Measurements from ENCODE around the gene CLIP2. TPM values are rescaled to one million over a fixed set of nuclear protein-coding genes. Genes with fewer than 3 reads are reported as not detected.

CLIP2 gene
- total RNA-seq, 1 donor from 2014 or later: 61.7 TPM

- Mint-ChIP-seq H3K4me1 (no peaks in the 10 kb centered on the region), H3K9me3 (no peaks in the 10 kb centered on the region), H3K36me3 (ENCODE audit: low read depth) (peaks cover 33% of the 10 kb centered on the region), H3K27me3 (no peaks in the 10 kb centered on the region), H3K27ac (no peak overlapping the region), H3K4me3 (no peak overlapping the region)
- DNase-seq: no peak
- intact Hi-C loops (cut with micrococcal nuclease): loop anchor here (10.0 kb wide), 1 partner anchor 129 kb away; no protein-coding TSS in a partner anchor
- ATAC-seq (ENCODE audit: low read depth): no peak
- TF ChIP-seq CTCF (IDR thresholded peaks at IDR 0.05): no peak
- ChIA-PET CTCF (interaction anchor here (1.4 to 5.5 kb wide), 2 partner anchors 197 to 198 kb away, joined by 5 to 133 read pairs; partner anchors contain the start of gene LAT2), POLR2A (interaction anchor here (1.6 kb wide), 1 partner anchor 198 kb away, joined by 7 read pairs; no protein-coding TSS in a partner anchor)
These were observed 114.5 kb downstream of the CLIP2 start for GRCh38 chr7:74403521-74404387.

- no peaks in the 10 kb centered on the region for H3K27me3 Mint-ChIP-seq
- no peaks in the 10 kb centered on the region for H3K9me3 Mint-ChIP-seq
- H3K4me3 Mint-ChIP-seq: no peak overlapping the region
- TF ChIP-seq CTCF (IDR thresholded peaks at IDR 0.05): no peak
- peaks cover 33% of the 10 kb centered on the region for H3K36me3 Mint-ChIP-seq (ENCODE audit: low read depth)
- H3K4me1 Mint-ChIP-seq: no peaks in the 10 kb centered on the region
- H3K27ac Mint-ChIP-seq: no peak overlapping the region
- ChIA-PET CTCF (interaction anchor here (0.6 to 1.4 kb wide), 2 partner anchors 198 to 336 kb away, joined by 3 to 5 read pairs; no protein-coding TSS in a partner anchor), POLR2A (no interaction called here)
- intact Hi-C loops (cut with micrococcal nuclease): loop anchor here (10.0 kb wide), 1 partner anchor 130 kb away; no protein-coding TSS in a partner anchor
- DNase-seq: no peak
- ATAC-seq (ENCODE audit: low read depth): no peak
These were observed 115.1 kb downstream of the CLIP2 start for GRCh38 chr7:74404388-74404700.

- no peak overlapping the region for H3K27ac Mint-ChIP-seq
- ChIA-PET CTCF (interaction anchor here (0.6 to 1.4 kb wide), 2 partner anchors 198 to 336 kb away, joined by 3 to 5 read pairs; no protein-coding TSS in a partner anchor), POLR2A (no interaction called here)
- H3K27me3 Mint-ChIP-seq: no peaks in the 10 kb centered on the region
- ATAC-seq (ENCODE audit: low read depth) (no peak), DNase-seq (no peak)
- H3K4me3 Mint-ChIP-seq: no peak overlapping the region
- intact Hi-C loops (cut with micrococcal nuclease): loop anchor here (10.0 kb wide), 1 partner anchor 130 kb away; no protein-coding TSS in a partner anchor
- H3K4me1 Mint-ChIP-seq: no peaks in the 10 kb centered on the region
- no peak for TF ChIP-seq CTCF (IDR thresholded peaks at IDR 0.05)
- peaks cover 33% of the 10 kb centered on the region for H3K36me3 Mint-ChIP-seq (ENCODE audit: low read depth)
- H3K9me3 Mint-ChIP-seq: no peaks in the 10 kb centered on the region
These were observed 115.5 kb downstream of the CLIP2 start for GRCh38 chr7:74404741-74405140.

- no peak overlapping the region for H3K27ac Mint-ChIP-seq
- ChIA-PET POLR2A (no interaction called here), CTCF (interaction anchor here (0.6 to 1.4 kb wide), 2 partner anchors 199 to 337 kb away, joined by 3 to 5 read pairs; no protein-coding TSS in a partner anchor)
- intact Hi-C loops (cut with micrococcal nuclease): loop anchor here (10.0 kb wide), 1 partner anchor 131 kb away; no protein-coding TSS in a partner anchor
- H3K4me1 Mint-ChIP-seq: no peaks in the 10 kb centered on the region
- ATAC-seq (ENCODE audit: low read depth): no peak
- no peak for DNase-seq
- H3K4me3 Mint-ChIP-seq: no peak overlapping the region
- no peak for TF ChIP-seq CTCF (IDR thresholded peaks at IDR 0.05)
- H3K36me3 Mint-ChIP-seq (ENCODE audit: low read depth): peaks cover 30% of the 10 kb centered on the region
- H3K9me3 Mint-ChIP-seq: no peaks in the 10 kb centered on the region
- no peaks in the 10 kb centered on the region for H3K27me3 Mint-ChIP-seq
These were observed 116.1 kb downstream of the CLIP2 start for GRCh38 chr7:74405191-74405898.

Measured in activated B cell treated with CpG ODN at 0.5 μM for 24 hours (primary cell).